Activated CD4-positive, alpha-beta memory T cell treated with anti-CD3 and anti-CD28 coated beads, Interleukin-2, amount 10 ng/mL, durations not matched to agents 7 days and 5 days (primary cell): ENCODE data around the gene SNAP47. TPM values are rescaled to one million over a fixed set of nuclear protein-coding genes. Genes with fewer than 3 reads are reported as not detected.

ENCODE experiments used
- CTCF ChIA-PET: fragments of 350-600 bp; sonication (Branson Sonifier 250); formaldehyde crosslinking; loops from one replicate; lab custom pipeline; 2021; ENCODE audit warnings: antibody characterized with exemption, inconsistent platforms; lab: Charles Lee
- POLR2A ChIA-PET: fragments of 350-600 bp; sonication (Branson Sonifier 250); formaldehyde crosslinking; loops from one replicate; lab custom pipeline; 2021; ENCODE audit warnings: antibody characterized with exemption; lab: Charles Lee
- DNase-seq: peaks from one replicate; pipeline ENCODE4 v3.0.0-alpha.2; 2020
- H3K27ac Mint-ChIP-seq: one replicate; pipeline ENCODE4 v1.8.0; 2021; ENCODE audit warnings: mild to moderate bottlenecking, mixed read lengths
- H3K27me3 Mint-ChIP-seq: one replicate; pipeline ENCODE4 v1.8.0; 2021; ENCODE audit warnings: mixed read lengths
- H3K36me3 Mint-ChIP-seq: one replicate; pipeline ENCODE4 v1.8.0; 2021; ENCODE audit warnings: low read depth, mixed read lengths
- H3K4me1 Mint-ChIP-seq: one replicate; pipeline ENCODE4 v1.8.0; 2021; ENCODE audit warnings: mixed read lengths
- H3K4me3 Mint-ChIP-seq: one replicate; pipeline ENCODE4 v1.8.0; 2021; ENCODE audit warnings: mild to moderate bottlenecking, mixed read lengths
- H3K9me3 Mint-ChIP-seq: one replicate; pipeline ENCODE4 v1.8.0; 2021; ENCODE audit warnings: mixed read lengths
- total RNA-seq, 2 experiments: library from RNA; stranded (reverse); gene quantifications; one replicate each; pipeline ENCODE4 v1.2.3, GENCODE V29; 2021

The SNAP47 gene
- total RNA-seq, 2 experiments from 2014 or later = 55.3 to 59.4 TPM

- ChIA-PET CTCF (interaction anchor here (1.1 to 1.7 kb wide), 3 partner anchors 19 to 24 kb away, joined by 3 to 13 read pairs (median 13); no protein-coding TSS in a partner anchor), POLR2A (interaction anchor here (0.7 to 1.9 kb wide), 7 partner anchors 11 to 379 kb away, joined by 3 to 9 read pairs (median 5); partner anchors contain the start of gene IBA57)
- H3K4me3 Mint-ChIP-seq = peak overlapping the region; percentile 75
- no peak for DNase-seq
- peaks cover 8% of the 10 kb centered on the region for H3K36me3 Mint-ChIP-seq
- peaks cover 5% of the 10 kb centered on the region for H3K27me3 Mint-ChIP-seq
- H3K9me3 Mint-ChIP-seq = no peaks in the 10 kb centered on the region
- peaks cover 13% of the 10 kb centered on the region for H3K4me1 Mint-ChIP-seq
- H3K27ac Mint-ChIP-seq = peak overlapping the region; percentile 52
These were observed 51.7 kb downstream of the SNAP47 start for GRCh38 chr1:227786673-227787512.

GRCh38 chr1:227787513-227788270 lies 52.5 kb downstream of the SNAP47 start:
- Mint-ChIP-seq H3K4me3 (peak overlapping the region; percentile 75), H3K9me3 (no peaks in the 10 kb centered on the region), H3K27ac (peak overlapping the region; percentile 52), H3K36me3 (peaks cover 5% of the 10 kb centered on the region), H3K27me3 (peaks cover 5% of the 10 kb centered on the region), H3K4me1 (peaks cover 13% of the 10 kb centered on the region)
- DNase-seq = peak; percentile 96
- ChIA-PET CTCF (interaction anchor here (0.6 to 1.7 kb wide), 7 partner anchors 19 to 494 kb away, joined by 3 to 13 read pairs (median 4); no protein-coding TSS in a partner anchor), POLR2A (interaction anchor here (0.6 to 1.9 kb wide), 9 partner anchors 11 to 378 kb away, joined by 3 to 9 read pairs (median 4); partner anchors contain the start of genes IBA57, JMJD4 and SNAP47)

- Mint-ChIP-seq H3K27ac (no peak overlapping the region), H3K4me1 (peaks cover 13% of the 10 kb centered on the region), H3K36me3 (no peaks in the 10 kb centered on the region), H3K4me3 (peak overlapping the region; percentile 75), H3K27me3 (peaks cover 5% of the 10 kb centered on the region), H3K9me3 (no peaks in the 10 kb centered on the region)
- CTCF ChIA-PET = interaction anchor here (0.9 to 1.7 kb wide), 6 partner anchors 20 to 165 kb away, joined by 3 to 13 read pairs (median 4); no protein-coding TSS in a partner anchor
- DNase-seq = no peak
- POLR2A ChIA-PET = interaction anchor here (0.6 to 1.9 kb wide), 8 partner anchors 12 to 378 kb away, joined by 3 to 9 read pairs (median 4); partner anchors contain the start of genes IBA57, JMJD4 and SNAP47
These were observed 53.2 kb downstream of the SNAP47 start for GRCh38 chr1:227788271-227789083.

- Mint-ChIP-seq H3K4me1 (peaks cover 13% of the 10 kb centered on the region), H3K27me3 (peaks cover 5% of the 10 kb centered on the region), H3K27ac (no peak overlapping the region), H3K36me3 (no peaks in the 10 kb centered on the region), H3K9me3 (no peaks in the 10 kb centered on the region), H3K4me3 (peak overlapping the region; percentile 75)
- DNase-seq = no peak
- CTCF ChIA-PET = no interaction called here
- POLR2A ChIA-PET = no interaction called here
These were observed 54.1 kb downstream of the SNAP47 start for GRCh38 chr1:227789084-227790033.

- CTCF ChIA-PET = no interaction called here
- Mint-ChIP-seq H3K27me3 (peaks cover 5% of the 10 kb centered on the region), H3K4me1 (peaks cover 13% of the 10 kb centered on the region), H3K27ac (no peak overlapping the region), H3K4me3 (no peak overlapping the region), H3K36me3 (no peaks in the 10 kb centered on the region), H3K9me3 (no peaks in the 10 kb centered on the region)
- no peak for DNase-seq
- POLR2A ChIA-PET = interaction anchor here (1.1 kb wide), 1 partner anchor 24 kb away, joined by 3 read pairs; no protein-coding TSS in a partner anchor
These were observed 54.8 kb downstream of the SNAP47 start for GRCh38 chr1:227790034-227790400.

- H3K36me3 Mint-ChIP-seq = no peaks in the 10 kb centered on the region
- H3K9me3 Mint-ChIP-seq = no peaks in the 10 kb centered on the region
- CTCF ChIA-PET = no interaction called here
- H3K27me3 Mint-ChIP-seq = peaks cover 5% of the 10 kb centered on the region
- POLR2A ChIA-PET = interaction anchor here (1.1 kb wide), 1 partner anchor 25 kb away, joined by 3 read pairs; no protein-coding TSS in a partner anchor
- no peak overlapping the region for H3K4me3 Mint-ChIP-seq
- DNase-seq = no peak
- H3K27ac Mint-ChIP-seq = no peak overlapping the region
- peaks cover 13% of the 10 kb centered on the region for H3K4me1 Mint-ChIP-seq
These were observed 55.6 kb downstream of the SNAP47 start for GRCh38 chr1:227790868-227791267.

- Mint-ChIP-seq H3K4me3 (no peak overlapping the region), H3K4me1 (peaks cover 7% of the 10 kb centered on the region), H3K27ac (no peak overlapping the region), H3K27me3 (peaks cover 5% of the 10 kb centered on the region), H3K9me3 (no peaks in the 10 kb centered on the region), H3K36me3 (no peaks in the 10 kb centered on the region)
- no peak for DNase-seq
- CTCF ChIA-PET = interaction anchor here (1.1 kb wide), 1 partner anchor 29 kb away, joined by 3 read pairs; no protein-coding TSS in a partner anchor
- POLR2A ChIA-PET = interaction anchor here (0.9 kb wide), 1 partner anchor 28 kb away, joined by 5 read pairs; no protein-coding TSS in a partner anchor
These were observed 56.3 kb downstream of the SNAP47 start for GRCh38 chr1:227791425-227792143.

- Mint-ChIP-seq H3K36me3 (no peaks in the 10 kb centered on the region), H3K4me1 (peaks cover 2% of the 10 kb centered on the region), H3K27ac (no peak overlapping the region), H3K27me3 (peaks cover 5% of the 10 kb centered on the region), H3K4me3 (no peak overlapping the region), H3K9me3 (no peaks in the 10 kb centered on the region)
- ChIA-PET POLR2A (interaction anchor here (0.9 kb wide), 1 partner anchor 29 kb away, joined by 5 read pairs; no protein-coding TSS in a partner anchor), CTCF (interaction anchor here (1.1 kb wide), 1 partner anchor 30 kb away, joined by 3 read pairs; no protein-coding TSS in a partner anchor)
- DNase-seq = no peak
These were observed 57.2 kb downstream of the SNAP47 start for GRCh38 chr1:227792216-227793078.

- peaks cover 5% of the 10 kb centered on the region for H3K27me3 Mint-ChIP-seq
- no peak overlapping the region for H3K4me3 Mint-ChIP-seq
- H3K36me3 Mint-ChIP-seq = no peaks in the 10 kb centered on the region
- CTCF ChIA-PET = interaction anchor here (1.0 kb wide), 1 partner anchor 28 kb away, joined by 3 read pairs; no protein-coding TSS in a partner anchor
- no peak overlapping the region for H3K27ac Mint-ChIP-seq
- no peak for DNase-seq
- H3K4me1 Mint-ChIP-seq = peaks cover 2% of the 10 kb centered on the region
- H3K9me3 Mint-ChIP-seq = no peaks in the 10 kb centered on the region
- POLR2A ChIA-PET = no interaction called here
These were observed 58.1 kb downstream of the SNAP47 start for GRCh38 chr1:227793079-227793947.
